Smooth muscle cell (in vitro differentiated cells): ENCODE measurements around the gene FTCD. TPM values are rescaled to one million over a fixed set of nuclear protein-coding genes. Genes with fewer than 3 reads are reported as not detected.

ENCODE experiments used
- DNase-seq: peaks from one replicate; lab custom pipeline; 2025; ENCODE audit not compliant: unreplicated experiment; lab: John Stamatoyannopoulos, UW
- H2AFZ ChIP-seq: fragments of 200-600 bp; sonication (generic); 2 replicates; pipeline ENCODE4 v1.6.0; 2016; ENCODE audit warnings: antibody characterized with exemption, low read depth, mild to moderate bottlenecking
- H3F3A ChIP-seq: fragments of 200-600 bp; sonication (generic); 2 replicates; pipeline ENCODE4 v1.6.0; 2017; ENCODE audit warnings: antibody characterized with exemption, low read depth
- H3K27ac ChIP-seq: fragments of 200-600 bp; sonication (generic); 2 replicates; pipeline ENCODE4 v1.5.1; 2016; ENCODE audit warnings: low read depth, mild to moderate bottlenecking
- H3K27me3 ChIP-seq: fragments of 200-600 bp; sonication (generic); 2 replicates; pipeline ENCODE4 v1.6.1; 2016; ENCODE audit warnings: low read depth, mild to moderate bottlenecking
- H3K36me3 ChIP-seq: fragments of 200-600 bp; sonication (generic); 2 replicates; pipeline ENCODE4 v1.5.1; 2016; ENCODE audit warnings: low read depth
- H3K4me1 ChIP-seq: fragments of 200-600 bp; sonication (generic); 2 replicates; pipeline ENCODE4 v1.5.1; 2016; ENCODE audit warnings: low read depth
- H3K4me2 ChIP-seq: fragments of 200-600 bp; sonication (generic); 2 replicates; pipeline ENCODE4 v1.6.0; 2016; ENCODE audit warnings: mild to moderate bottlenecking
- H3K4me3 ChIP-seq: fragments of 200-600 bp; sonication (generic); 2 replicates; pipeline ENCODE4 v1.5.1; 2016; ENCODE audit warnings: mild to moderate bottlenecking
- H3K79me2 ChIP-seq: fragments of 200-600 bp; sonication (generic); 2 replicates; pipeline ENCODE4 v1.6.0; 2016; ENCODE audit warnings: low read depth, mild to moderate bottlenecking
- H3K9ac ChIP-seq: fragments of 200-600 bp; sonication (generic); 2 replicates; pipeline ENCODE4 v1.6.0; 2016; ENCODE audit warnings: low read depth
- H3K9me3 ChIP-seq: fragments of 200-600 bp; sonication (generic); replicated peaks from 2 replicates; pipeline ENCODE4 v1.5.1; 2016; ENCODE audit warnings: low read depth
- H4K20me1 ChIP-seq: fragments of 200-600 bp; sonication (generic); 2 replicates; pipeline ENCODE4 v1.6.0; 2016; ENCODE audit warnings: low read depth
- CTCF ChIP-seq: fragments of 200-600 bp; sonication (generic); IDR thresholded peaks from 2 replicates; pipeline ENCODE4 v1.5.1; 2017; ENCODE audit warnings: borderline replicate concordance, mild to moderate bottlenecking, antibody characterized with exemption; ENCODE audit not compliant: insufficient read depth, poor library complexity, severe bottlenecking
- WGBS: methylation state at CpG from one replicate; pipeline ENCODE4 v1.1.7; 2016; ENCODE audit warnings: low lambda C conversion rate; 5-methylcytosine and 5-hydroxymethylcytosine counted together
- polyA plus RNA-seq: library from polyadenylated mRNA; unstranded; fragments of >200 nt; fragmentation: Nextera tagmentation; extraction: Ambion mirVana; gene quantifications from 2 replicates; pipeline ENCODE4 v1.2.1, GENCODE V29; 2016
- total RNA-seq: library from RNA; depleted of rRNA; stranded (reverse); fragments of >200 nt; gene quantifications from 2 replicates; pipeline ENCODE4 v1.2.3, GENCODE V29; 2014

FTCD gene
- total and polyA plus RNA-seq, 2 experiments from 2014 or later: 1.3 to 15.2 TPM

GRCh38 chr21:46156678-46157077 lies 1.3 kb upstream of the FTCD start:
- Histone ChIP-seq H3K4me3 (no peak overlapping the region), H2AFZ (no peak overlapping the region), H3K27ac (no peak overlapping the region), H3K4me1 (peaks cover 9% of the 10 kb centered on the region), H4K20me1 (no peaks in the 10 kb centered on the region), H3K4me2 (no peak overlapping the region), H3K27me3 (no peaks in the 10 kb centered on the region), H3F3A (no peaks in the 10 kb centered on the region), H3K79me2 (no peaks in the 10 kb centered on the region), H3K36me3 (no peaks in the 10 kb centered on the region), H3K9me3 (no peaks in the 10 kb centered on the region), H3K9ac (no peak overlapping the region)
- WGBS: 93% methylated on average over 10 of the region's 10 CpGs
- TF ChIP-seq CTCF: no peak
- no peak for DNase-seq

- no peak for TF ChIP-seq CTCF
- H3K27me3 ChIP-seq: no peaks in the 10 kb centered on the region
- H3K9me3 ChIP-seq: no peaks in the 10 kb centered on the region
- H3K4me1 ChIP-seq: peaks cover 9% of the 10 kb centered on the region
- no peaks in the 10 kb centered on the region for H3K79me2 ChIP-seq
- 88% methylated on average over 7 of the region's 7 CpGs for WGBS
- no peak overlapping the region for H3K4me3 ChIP-seq
- no peak overlapping the region for H3K27ac ChIP-seq
- no peak for DNase-seq
- H2AFZ ChIP-seq: no peak overlapping the region
- H3K4me2 ChIP-seq: no peak overlapping the region
- H3K36me3 ChIP-seq: no peaks in the 10 kb centered on the region
- H3F3A ChIP-seq: no peaks in the 10 kb centered on the region
- H3K9ac ChIP-seq: no peak overlapping the region
- H4K20me1 ChIP-seq: no peaks in the 10 kb centered on the region
These were observed 933 bp upstream of the FTCD start for GRCh38 chr21:46156378-46156645.

GRCh38 chr21:46154955-46155513 lies 345 bp downstream of the FTCD start:
- Histone ChIP-seq H3K9me3 (no peaks in the 10 kb centered on the region), H3K4me1 (peaks cover 9% of the 10 kb centered on the region), H3K27ac (no peak overlapping the region), H3K4me3 (no peak overlapping the region), H2AFZ (no peak overlapping the region), H4K20me1 (no peaks in the 10 kb centered on the region), H3F3A (no peaks in the 10 kb centered on the region), H3K4me2 (no peak overlapping the region), H3K9ac (no peak overlapping the region), H3K36me3 (no peaks in the 10 kb centered on the region), H3K79me2 (no peaks in the 10 kb centered on the region), H3K27me3 (no peaks in the 10 kb centered on the region)
- DNase-seq: no peak
- no peak for TF ChIP-seq CTCF
- 95% methylated on average over 14 of the region's 16 CpGs for WGBS

GRCh38 chr21:46154155-46154954 lies 1.0 kb downstream of the FTCD start:
- H3K27ac ChIP-seq: no peak overlapping the region
- H3K4me3 ChIP-seq: no peak overlapping the region
- DNase-seq: no peak
- peaks cover 9% of the 10 kb centered on the region for H3K4me1 ChIP-seq
- 93% methylated on average over 39 of the region's 39 CpGs for WGBS
- no peak for TF ChIP-seq CTCF
- H3K4me2 ChIP-seq: no peak overlapping the region
- no peaks in the 10 kb centered on the region for H4K20me1 ChIP-seq
- H3K9me3 ChIP-seq: no peaks in the 10 kb centered on the region
- H3F3A ChIP-seq: no peaks in the 10 kb centered on the region
- no peak overlapping the region for H2AFZ ChIP-seq
- no peak overlapping the region for H3K9ac ChIP-seq
- no peaks in the 10 kb centered on the region for H3K36me3 ChIP-seq
- no peaks in the 10 kb centered on the region for H3K27me3 ChIP-seq
- H3K79me2 ChIP-seq: no peaks in the 10 kb centered on the region
